HTR-8/SVneo (cell line): ENCODE data around the gene QSOX2.

Experiments used
- DNase-seq: peaks from one replicate; pipeline ENCODE4 v3.0.0; 2011; ENCODE audit warnings: low spot score, mixed read lengths; ENCODE audit not compliant: insufficient read length
- FAIRE-seq: peaks from 2 replicates; lab custom pipeline; 2011; peaks lifted over from hg19 to GRCh38; lab: Jason Lieb, UNC

Gene QSOX2

DNA sequence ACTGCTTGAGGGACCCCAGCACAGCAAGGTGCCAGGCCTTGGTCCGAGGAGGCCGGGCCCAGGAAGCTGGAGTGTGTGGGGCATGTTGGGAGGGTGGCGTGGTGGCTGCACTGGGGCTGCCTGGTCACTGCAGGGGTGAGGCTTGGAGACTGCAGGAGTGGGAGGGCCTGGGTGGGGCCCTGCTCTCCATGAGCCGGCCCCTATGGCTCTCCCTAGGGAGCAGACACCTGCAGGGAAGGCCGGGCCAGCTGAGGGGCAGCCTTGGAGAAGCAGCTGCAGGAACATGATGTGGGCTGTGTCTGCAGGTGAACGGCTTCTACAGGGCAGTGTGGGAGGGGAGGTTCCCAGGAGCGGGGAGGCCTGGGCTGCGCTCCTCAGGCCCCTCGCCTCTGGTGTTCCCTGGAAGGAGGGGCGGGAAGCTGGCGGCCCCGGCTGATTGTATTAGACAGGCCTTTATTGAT lies 85.2 kb downstream of the QSOX2 start:
- FAIRE-seq: no peak

DNA sequence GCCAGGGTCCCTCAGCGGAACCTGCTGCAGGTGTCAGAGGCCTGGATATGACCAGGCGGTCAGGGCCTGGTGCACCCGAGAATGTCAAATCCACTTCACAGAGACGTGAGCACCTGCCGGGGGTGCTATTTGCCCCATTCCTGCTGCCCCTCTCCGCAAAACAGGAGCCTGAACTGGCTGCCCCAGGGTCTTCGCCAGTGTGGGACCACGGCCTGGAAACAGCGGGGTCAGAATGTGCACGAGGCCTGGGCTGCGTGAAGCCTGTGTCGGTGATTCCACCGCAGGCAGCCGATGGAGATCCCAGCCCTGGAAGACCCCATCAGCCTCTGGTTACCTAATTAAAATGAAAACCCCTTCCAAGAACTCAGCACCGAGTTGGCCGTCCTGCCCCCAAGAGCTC lies 85.8 kb downstream of the QSOX2 start:
- FAIRE-seq: no peak
- no peak for DNase-seq

More for the DNA sequence above, 85.2 kb downstream of the QSOX2 start:
- no peak for DNase-seq

DNA sequence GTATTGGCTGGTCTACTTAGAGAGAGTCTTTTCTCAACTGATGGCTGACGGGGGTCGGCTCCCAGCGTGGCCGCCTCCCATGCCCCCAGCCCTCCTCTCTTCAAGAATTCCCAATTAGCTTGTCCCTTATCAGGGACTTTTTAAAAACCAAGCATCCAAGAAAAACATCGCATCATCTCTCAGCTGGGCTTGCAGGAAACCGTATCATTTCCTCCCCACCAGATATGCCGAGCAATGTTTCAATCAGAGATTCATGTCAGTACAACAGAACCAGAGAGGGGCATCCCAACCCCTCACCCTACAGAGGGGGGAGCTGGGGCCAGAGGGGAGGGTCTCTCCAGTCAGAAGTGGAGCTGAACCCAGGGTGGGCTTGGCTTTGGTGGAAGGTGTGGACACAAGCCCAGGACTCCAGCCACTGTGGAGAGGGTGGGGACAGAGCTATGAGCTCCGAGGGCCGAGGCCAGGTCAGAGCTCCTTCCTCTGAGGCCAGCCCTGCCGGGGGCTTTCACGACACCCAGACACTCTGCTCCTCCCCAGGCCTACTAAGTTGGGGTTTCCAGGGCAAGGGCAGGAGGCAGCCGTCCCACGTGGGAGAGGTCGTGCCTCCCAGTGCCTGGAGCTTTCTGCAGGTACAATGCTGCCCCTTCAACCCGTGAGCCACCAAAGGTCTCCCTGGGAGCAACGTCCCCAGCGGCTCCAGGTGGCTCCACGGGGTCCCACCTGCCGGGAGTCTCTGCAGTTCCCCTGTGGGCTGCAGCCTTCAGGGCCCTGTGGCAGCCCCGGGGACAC lies 87.9 kb downstream of the QSOX2 start:
- DNase-seq (no peak), FAIRE-seq (no peak)
